Esophagus mucosa (tissue), 1 donor: ENCODE measurements around the gene PACSIN1. TPM values are rescaled to one million over a fixed set of nuclear protein-coding genes. Genes with fewer than 3 reads are reported as not detected.

Experiments
- ATAC-seq: fragments of 200-7000 bp; cut with Tn5 transposase; one replicate; pipeline ENCODE4 v1.9.1; 2020
- total RNA-seq: library from RNA; stranded (reverse); gene quantifications from one replicate; pipeline ENCODE4 v1.2.4, GENCODE V29; 2023
- donor health status: DM: yes; HTN: yes; CAD: no.

Gene PACSIN1
- total RNA-seq, 1 donor from 2014 or later: not detected

- no peak for ATAC-seq
Measured at GRCh38 chr6:34528996-34529664, 63.3 kb downstream of the PACSIN1 start.

GRCh38 chr6:34529665-34530327 is 63.9 kb downstream of the PACSIN1 start:
- ATAC-seq: no peak

GRCh38 chr6:34530753-34531365 is 65.0 kb downstream of the PACSIN1 start:
- no peak for ATAC-seq

- no peak for ATAC-seq
Measured at GRCh38 chr6:34531580-34532201, 65.8 kb downstream of the PACSIN1 start.

- ATAC-seq: no peak
Measured at GRCh38 chr6:34532230-34532629, 66.4 kb downstream of the PACSIN1 start.

- no peak for ATAC-seq
Measured at GRCh38 chr6:34534146-34534545, 68.3 kb downstream of the PACSIN1 start.

- no peak for ATAC-seq
Measured at GRCh38 chr6:34534656-34535055, 68.8 kb downstream of the PACSIN1 start.

GRCh38 chr6:34535199-34535598 is 69.3 kb downstream of the PACSIN1 start:
- ATAC-seq: no peak

- no peak for ATAC-seq
Measured at GRCh38 chr6:34535646-34536045, 69.8 kb downstream of the PACSIN1 start.

GRCh38 chr6:34536251-34536958 is 70.5 kb downstream of the PACSIN1 start:
- no peak for ATAC-seq

- no peak for ATAC-seq
Measured at GRCh38 chr6:34536959-34537848, 71.3 kb downstream of the PACSIN1 start.

- no peak for ATAC-seq
Measured at GRCh38 chr6:34537922-34538550, 72.2 kb downstream of the PACSIN1 start.

- ATAC-seq: no peak
Measured at GRCh38 chr6:34538581-34538980, 72.7 kb downstream of the PACSIN1 start.

- ATAC-seq: no peak
Measured at GRCh38 chr6:34539181-34539580, 73.3 kb downstream of the PACSIN1 start.

GRCh38 chr6:34540222-34540621 is 74.3 kb downstream of the PACSIN1 start:
- ATAC-seq: no peak

GRCh38 chr6:34540841-34541240 is 75.0 kb downstream of the PACSIN1 start:
- ATAC-seq: no peak

GRCh38 chr6:34543421-34543820 is 77.5 kb downstream of the PACSIN1 start:
- ATAC-seq: no peak

- ATAC-seq: no peak
Measured at GRCh38 chr6:34544052-34544604, 78.3 kb downstream of the PACSIN1 start.

- no peak for ATAC-seq
Measured at GRCh38 chr6:34544776-34545471, 79.0 kb downstream of the PACSIN1 start.
